ENCODE data around the gene NDUFC1.

DNA sequence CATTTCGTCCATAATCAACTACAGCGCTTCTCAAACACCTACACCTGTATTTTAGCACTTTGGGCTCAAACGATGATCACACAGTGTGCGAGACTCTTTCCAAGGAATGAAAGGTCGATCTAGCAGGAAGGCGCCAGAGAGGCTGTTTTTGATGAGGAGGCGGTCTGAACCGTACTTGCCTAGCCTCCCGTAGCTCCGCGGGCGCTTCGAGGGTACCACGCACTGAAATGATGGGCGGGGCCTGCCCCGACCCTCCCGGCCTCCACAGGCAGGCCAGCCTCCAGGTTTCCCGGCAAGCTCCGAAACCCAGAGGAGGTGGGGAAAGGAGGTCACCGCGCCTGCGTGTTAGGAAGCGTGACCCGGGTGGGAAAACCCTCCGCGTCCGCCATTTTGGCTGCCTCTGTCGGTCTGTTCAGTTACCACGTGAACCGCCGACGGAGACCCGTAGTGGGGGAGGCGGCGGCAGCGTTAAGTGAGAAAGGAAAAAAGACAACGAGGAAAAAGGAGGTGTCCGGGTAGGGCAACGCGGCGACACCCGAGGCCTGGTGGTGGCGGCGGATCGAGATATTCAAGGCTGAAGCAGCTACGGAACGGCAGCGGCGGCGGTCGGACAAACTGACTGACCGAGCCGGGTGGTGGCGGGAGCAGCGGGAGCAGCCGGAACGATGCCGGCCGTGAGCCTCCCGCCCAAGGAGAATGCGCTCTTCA is 1.0 kb downstream of the NDUFC1 start, which contains the start of gene NAA15:
- TF ChIP-seq CTCF (IDR thresholded peaks at IDR 0.05; ENCODE audit: low read depth, low read length) (no peak), POLR2A (IDR thresholded peaks at IDR 0.05; ENCODE audit: extremely low read depth, insufficient read length) (peak; percentile 66), MAX (IDR thresholded peaks at IDR 0.05; ENCODE audit: low read depth, low read length) (peak; percentile 95), MYC (IDR thresholded peaks at IDR 0.05; ENCODE audit: low read depth, low read length) (peak; percentile 98)
